Measurements from ENCODE around the gene ITPK1.

The ITPK1 gene

DNA sequence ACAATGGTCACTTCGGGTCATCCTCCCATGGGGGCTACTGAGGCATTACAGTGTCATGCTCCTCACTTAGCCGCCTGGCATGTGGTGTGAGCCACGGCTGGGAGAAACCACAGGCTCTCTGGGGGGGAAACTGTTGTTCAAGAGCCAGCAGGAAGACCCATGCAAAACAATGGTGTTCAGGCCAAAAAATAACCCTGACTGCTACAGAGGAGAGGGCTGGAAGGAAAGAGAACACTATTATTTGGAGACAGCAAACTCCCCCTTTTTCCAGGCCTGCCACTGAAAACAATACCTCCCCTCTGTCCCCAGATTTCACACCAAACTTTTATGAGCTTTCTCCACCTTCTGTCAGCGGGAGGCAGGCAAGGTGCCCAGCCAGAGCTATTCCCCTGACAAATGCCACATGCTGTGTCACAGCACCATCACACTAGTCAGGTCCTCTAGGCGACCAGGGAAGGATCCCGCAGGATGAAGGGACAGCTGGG is 109.1 kb downstream of the ITPK1 start:
- no peak for DNase-seq

DNA sequence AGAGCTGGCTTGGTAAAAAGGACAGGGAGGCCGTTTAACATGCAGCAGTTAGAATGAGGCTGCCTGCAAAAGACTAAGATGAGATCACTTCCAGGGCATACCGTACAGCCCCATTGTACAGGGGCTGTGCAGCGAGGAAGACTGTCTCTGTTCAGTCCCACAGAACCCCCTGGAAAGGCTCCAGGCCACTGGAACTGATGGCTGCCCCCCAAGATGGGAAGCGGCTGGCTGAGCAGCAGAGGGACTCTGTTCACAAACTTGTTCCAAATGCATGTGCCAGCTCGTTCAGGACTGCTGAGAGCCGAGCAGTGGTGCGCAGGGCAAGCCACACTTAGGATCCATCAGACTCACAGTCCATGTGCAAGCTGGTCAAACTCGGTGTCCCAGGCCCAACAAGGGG is 109.9 kb downstream of the ITPK1 start:
- DNase-seq = no peak

GRCh38 chr14:93005135-93005813 is 110.5 kb downstream of the ITPK1 start:
- no peak for DNase-seq

- DNase-seq = no peak
Measured at GRCh38 chr14:93004699-93005082, 111.0 kb downstream of the ITPK1 start.

- DNase-seq = no peak
Measured at GRCh38 chr14:93003945-93004698, 111.6 kb downstream of the ITPK1 start.

GRCh38 chr14:93002851-93003298 is 112.8 kb downstream of the ITPK1 start:
- DNase-seq = no peak

- no peak for DNase-seq
Measured at GRCh38 chr14:93002049-93002448, 113.7 kb downstream of the ITPK1 start.

- DNase-seq = no peak
Measured at GRCh38 chr14:92998946-92999345, 116.8 kb downstream of the ITPK1 start.

DNA sequence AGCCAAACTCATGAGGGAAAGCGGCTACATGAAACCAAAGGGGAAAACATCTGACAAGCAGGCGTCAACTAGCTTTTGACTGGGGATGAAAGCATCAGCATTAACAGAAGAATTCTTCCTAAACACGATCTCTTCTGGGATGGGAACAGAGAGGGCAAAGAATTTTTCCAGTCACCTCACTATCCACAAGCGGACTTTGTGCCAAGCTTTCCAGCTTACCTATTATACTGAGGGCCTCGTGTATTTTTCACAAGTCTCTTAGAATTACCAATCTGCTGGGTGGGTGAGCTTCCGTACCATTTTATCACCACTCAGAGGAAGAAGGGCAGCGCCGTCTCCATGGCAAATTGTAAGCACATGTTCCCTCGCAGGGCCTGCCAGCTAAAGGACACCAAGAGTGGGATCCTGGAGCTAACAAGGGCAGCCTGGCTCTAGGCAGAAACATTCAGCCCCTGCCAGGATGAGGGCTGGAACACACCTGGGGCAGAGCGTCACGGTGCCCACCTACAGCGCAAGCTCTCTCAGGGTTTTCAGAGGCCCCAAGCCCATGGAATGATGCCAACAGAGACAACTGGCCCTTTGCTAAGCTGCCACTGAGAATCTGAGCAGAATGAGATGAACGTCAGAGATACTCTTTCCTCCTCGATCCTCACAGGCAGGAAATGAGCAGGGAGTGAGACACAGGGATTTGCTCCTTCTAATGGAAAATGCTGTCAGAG is 118.2 kb downstream of the ITPK1 start:
- no peak for DNase-seq

- DNase-seq = no peak
Measured at GRCh38 chr14:92995620-92996019, 120.1 kb downstream of the ITPK1 start.

GRCh38 chr14:92994942-92995341 is 120.8 kb downstream of the ITPK1 start:
- no peak for DNase-seq

GRCh38 chr14:92994131-92994676 is 121.5 kb downstream of the ITPK1 start:
- no peak for DNase-seq

GRCh38 chr14:92993302-92993701 is 122.4 kb downstream of the ITPK1 start:
- no peak for DNase-seq

- no peak for DNase-seq
Measured at GRCh38 chr14:92991536-92991935, 124.2 kb downstream of the ITPK1 start.

DNA sequence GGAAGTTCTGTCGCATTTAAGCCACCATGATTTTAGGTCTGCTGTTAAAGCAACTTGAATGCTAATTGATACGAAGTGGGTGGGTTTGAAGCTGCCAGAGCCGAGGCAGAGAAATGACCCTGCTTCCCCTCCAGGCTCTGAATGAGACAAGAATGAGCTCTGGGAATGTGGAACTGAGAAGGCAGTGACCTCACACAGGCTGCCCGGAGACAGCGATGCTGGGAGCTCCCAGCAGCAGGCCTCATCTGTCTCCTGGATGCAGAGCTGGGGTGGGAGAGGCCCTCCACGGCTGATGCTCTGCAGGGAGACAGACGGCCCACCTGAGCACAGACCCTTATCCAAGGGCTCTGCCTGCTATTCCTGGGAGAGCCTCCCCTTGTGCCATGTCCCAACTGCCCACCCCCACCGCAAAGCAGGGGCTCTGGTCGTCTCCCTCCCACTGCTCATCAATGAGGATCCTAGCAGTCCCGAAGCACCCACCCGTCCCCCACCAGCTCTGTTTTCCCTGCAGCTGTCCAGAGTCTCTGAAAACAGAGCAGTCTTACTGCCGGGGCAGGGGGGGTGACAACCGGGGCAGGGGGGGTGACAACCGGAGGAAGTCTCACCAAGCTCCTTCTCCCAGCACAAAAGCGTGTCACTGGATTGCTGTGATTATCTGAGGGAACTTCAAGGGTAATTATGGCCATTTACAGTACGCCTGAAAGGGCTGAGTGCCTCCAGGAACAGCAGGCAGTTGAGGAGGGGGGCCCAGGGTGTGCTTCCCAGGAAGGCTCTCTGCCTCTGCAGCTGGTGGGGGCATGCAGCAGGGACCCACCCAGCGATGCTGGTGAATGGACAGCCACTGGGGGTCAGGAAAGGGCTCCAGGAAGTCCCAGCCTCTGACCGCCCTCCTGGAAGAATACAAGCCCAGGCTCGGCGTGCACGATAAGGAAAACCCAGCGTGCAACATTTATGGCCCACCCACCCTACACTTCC is 125.0 kb downstream of the ITPK1 start:
- no peak for DNase-seq

DNA sequence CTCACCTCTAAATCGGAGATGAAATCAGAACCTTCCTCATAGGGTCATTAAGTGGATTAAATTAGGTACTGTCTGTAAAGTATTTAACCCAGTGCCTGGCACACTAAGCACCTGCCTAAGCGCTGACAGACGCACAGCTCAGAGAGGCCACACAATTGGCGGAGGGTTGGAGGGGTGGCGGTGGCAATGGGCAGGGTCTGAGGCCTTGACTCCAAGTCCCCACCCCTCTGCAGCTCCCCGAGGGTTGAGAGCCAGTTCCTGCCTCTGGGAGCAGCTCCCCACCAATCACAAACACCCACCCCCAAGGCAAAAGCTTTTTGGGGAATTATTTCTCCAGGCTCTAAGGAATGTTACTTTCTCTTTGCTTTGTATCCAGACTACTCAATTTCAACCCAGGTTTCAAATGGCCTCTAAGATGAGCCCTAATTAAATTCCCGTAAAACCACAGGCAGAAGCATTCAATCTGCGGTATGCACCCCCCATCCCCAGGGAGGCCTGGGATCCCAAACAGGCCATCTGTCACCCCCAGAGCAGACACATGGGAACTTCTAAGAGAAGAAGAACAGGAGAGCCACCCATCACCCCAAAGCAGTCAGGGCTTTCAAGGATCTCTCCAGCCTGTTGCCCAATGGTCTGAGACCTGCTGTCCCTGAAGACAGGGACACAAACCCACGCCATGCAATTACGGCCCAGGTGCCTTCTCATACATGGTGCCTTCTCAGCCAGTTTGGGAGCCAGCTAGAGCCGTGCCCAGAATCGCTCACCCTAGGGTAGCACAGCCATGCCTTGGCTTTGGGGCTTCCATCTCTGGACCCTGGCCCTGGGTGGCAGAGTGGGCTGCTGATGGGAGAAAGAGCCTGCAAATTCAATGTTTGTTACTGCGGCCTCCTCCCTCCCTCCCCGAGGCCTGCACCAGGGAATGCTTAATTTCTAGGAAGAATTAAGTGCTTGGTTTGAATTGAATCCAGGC is 126.7 kb downstream of the ITPK1 start:
- no peak for DNase-seq

DNA sequence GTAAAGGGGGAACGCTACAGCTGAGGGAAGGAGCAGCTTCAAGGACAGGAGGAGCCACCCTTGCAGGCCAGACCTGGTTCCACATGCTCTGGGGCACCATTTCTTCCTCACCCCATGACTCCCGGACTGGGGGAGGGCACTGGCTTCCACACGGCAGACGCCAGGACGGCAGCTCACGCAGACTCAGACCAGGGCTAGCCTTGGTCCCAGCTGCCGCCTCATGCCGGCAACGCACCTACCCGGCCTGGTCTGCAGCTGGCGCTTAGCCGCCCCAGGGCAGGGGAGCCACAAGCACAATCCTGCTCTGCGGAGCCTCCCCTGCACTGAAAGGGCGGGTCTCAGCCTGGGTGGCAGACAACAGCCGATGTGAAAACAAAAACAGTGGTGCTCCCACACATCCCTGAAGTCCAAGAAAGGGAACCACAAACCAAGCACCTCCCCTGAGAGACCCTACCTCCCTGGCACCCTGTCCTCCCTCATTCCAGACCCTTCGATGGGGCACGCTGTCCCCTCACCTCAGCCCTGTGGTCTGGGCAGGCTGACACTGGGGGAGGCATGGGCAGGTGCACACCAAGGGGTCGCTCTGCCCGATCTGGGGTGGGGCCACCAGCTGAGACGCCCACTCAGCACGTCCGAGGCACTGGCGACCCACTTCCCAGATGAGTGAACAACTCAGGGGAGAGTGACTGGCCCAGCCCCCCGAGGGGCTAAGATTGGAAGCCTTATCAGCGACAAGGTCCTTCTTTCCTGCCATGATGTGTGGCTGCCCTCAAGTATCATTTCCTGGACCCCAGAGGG is 127.8 kb downstream of the ITPK1 start:
- DNase-seq = no peak

DNA sequence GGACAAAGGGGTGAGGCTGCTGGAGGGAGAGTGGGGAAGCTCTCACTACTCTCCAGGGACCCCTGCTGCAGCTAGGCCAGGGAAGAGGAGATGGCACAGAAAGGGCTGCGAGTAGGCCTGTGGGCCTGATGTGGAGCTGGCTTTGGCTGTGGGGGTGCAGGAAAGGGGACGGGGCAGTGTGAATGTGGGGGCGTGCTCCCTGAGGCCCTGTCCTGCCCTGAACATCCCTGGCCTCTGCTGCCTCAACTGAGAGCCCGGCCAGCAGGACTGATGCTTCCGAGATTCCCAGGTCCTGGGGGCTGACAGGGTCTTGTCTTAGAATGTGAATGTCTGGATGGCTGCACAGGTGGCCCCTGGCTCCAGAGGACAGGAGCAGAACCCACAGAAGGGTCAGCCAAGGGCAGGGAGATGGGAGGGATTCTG is 128.6 kb downstream of the ITPK1 start:
- no peak for DNase-seq

DNA sequence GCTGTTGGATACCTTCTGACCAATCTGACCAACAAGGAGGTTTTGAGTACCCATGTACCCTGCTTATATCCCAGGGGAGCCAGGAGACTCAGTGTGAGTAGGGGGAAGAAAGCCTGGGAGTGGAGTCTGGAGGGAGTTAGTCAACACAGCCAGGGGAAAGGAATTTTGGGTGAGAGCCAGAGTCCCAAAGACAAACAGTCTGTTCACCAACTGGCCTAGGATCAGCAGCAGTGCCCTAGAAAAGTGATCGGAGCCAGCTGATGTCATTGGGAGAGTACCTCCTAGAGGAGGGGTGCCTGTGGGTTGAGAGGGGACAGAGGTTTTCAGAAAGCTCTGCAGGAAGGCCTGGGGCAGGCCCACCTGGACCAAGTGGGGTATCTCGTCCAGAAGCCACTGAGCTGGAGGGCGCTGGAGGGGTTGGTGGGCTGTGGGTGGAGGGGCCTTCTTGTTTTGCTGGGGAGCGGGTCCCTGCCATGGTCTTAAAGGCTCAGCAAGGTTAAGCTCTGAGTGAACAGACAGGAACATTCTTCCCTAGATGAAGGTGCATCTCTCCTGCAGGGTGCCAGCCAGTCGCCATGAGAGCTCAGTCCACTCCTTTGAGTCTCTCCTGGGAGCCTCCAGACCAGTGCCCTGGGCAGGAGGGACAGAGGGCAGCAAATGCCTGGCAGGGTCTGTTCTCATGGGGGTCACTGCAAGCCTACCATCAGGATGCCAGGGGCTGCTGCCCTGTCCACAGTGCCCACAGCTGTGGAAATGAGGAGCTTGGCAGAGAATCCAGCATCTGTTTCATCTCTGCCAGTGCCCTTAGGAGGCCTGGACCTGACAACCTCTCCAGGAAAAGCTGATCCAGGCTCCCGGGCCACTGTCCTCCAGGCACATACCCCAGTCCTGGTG is 129.2 kb downstream of the ITPK1 start:
- no peak for DNase-seq

All from AML-193 (cell line).